HS-27A (cell line): ENCODE measurements around the gene SC5D.

ENCODE experiments used
- DNase-seq: peaks from one replicate; pipeline ENCODE4 v3.0.0-alpha.2; 2012; ENCODE audit warnings: low read depth, missing footprints

Gene SC5D

GRCh38 chr11:121291896-121292494, 576 bp upstream of the SC5D start:
- no peak for DNase-seq

- DNase-seq, result peak; percentile 14
These were observed 670 bp downstream of the SC5D start for GRCh38 chr11:121293288-121293594.

GRCh38 chr11:121295246-121296029, 2.9 kb downstream of the SC5D start:
- DNase-seq, result no peak

GRCh38 chr11:121297872-121298271, 5.3 kb downstream of the SC5D start:
- DNase-seq, result no peak

- no peak for DNase-seq
These were observed 6.2 kb downstream of the SC5D start for GRCh38 chr11:121298774-121299173.

GRCh38 chr11:121299417-121299816, 6.8 kb downstream of the SC5D start:
- no peak for DNase-seq

GRCh38 chr11:121300313-121300971, 7.9 kb downstream of the SC5D start:
- no peak for DNase-seq

GRCh38 chr11:121300972-121301699, 8.6 kb downstream of the SC5D start:
- no peak for DNase-seq

- no peak for DNase-seq
These were observed 12.2 kb downstream of the SC5D start for GRCh38 chr11:121304759-121305158.

- no peak for DNase-seq
These were observed 16.2 kb downstream of the SC5D start for GRCh38 chr11:121308816-121309215.

GRCh38 chr11:121309688-121310087, 17.1 kb downstream of the SC5D start:
- DNase-seq, result no peak

- DNase-seq, result no peak
These were observed 18.3 kb downstream of the SC5D start for GRCh38 chr11:121310908-121311307.

- no peak for DNase-seq
These were observed 18.8 kb downstream of the SC5D start for GRCh38 chr11:121311373-121311772.

GRCh38 chr11:121312483-121312882, 19.9 kb downstream of the SC5D start:
- no peak for DNase-seq

- DNase-seq, result no peak
These were observed 26.6 kb downstream of the SC5D start for GRCh38 chr11:121318848-121319834.

GRCh38 chr11:121321614-121322243, 29.2 kb downstream of the SC5D start:
- DNase-seq, result no peak

GRCh38 chr11:121323046-121323607, 30.6 kb downstream of the SC5D start:
- DNase-seq, result no peak

- no peak for DNase-seq
These were observed 33.7 kb downstream of the SC5D start for GRCh38 chr11:121326230-121326629.

- DNase-seq, result no peak
These were observed 35.0 kb downstream of the SC5D start for GRCh38 chr11:121327553-121327952.

GRCh38 chr11:121328176-121328966, 35.8 kb downstream of the SC5D start:
- DNase-seq, result no peak
